AG09319 (cell line): Measurements from ENCODE around the gene RBP5.

Experiments used
- DNase-seq: peaks from one replicate; pipeline ENCODE4 v3.0.0-alpha.2; 2010; ENCODE audit warnings: low read depth; ENCODE audit errors: extremely low read depth
- CTCF ChIP-seq: IDR thresholded peaks from 2 replicates; pipeline ENCODE4 v1.5.1; 2011; ENCODE audit warnings: low read depth, mild to moderate bottlenecking, inconsistent platforms, low read length, moderate library complexity

RBP5 gene

GRCh38 chr12:7128681-7129286 lies at the start of gene RBP5:
Gene RBP5 (minus strand): TSS chr12:7128889. CDS start chr12:7128775, 114 bp downstream.
- TF ChIP-seq CTCF, result no peak
- DNase-seq, result no peak

DNA sequence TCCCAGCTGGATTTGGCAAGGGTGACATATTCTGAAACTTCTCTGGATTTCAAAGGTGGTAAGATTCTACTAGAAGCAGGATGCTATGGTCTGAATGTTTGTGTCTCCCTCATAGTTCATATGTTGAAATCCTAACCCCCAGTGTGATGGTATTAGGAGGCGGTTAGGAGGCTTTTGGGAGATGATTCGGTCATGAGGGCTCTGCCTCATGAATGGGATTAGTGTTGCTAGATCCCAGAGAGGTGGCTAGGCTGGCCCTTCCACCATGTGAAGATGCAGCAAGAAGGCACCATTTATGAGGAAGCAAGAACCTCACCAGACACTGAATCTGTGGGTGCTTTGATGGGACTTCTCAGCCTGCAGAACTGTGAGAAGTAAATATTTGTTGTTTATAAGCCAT lies 49.8 kb upstream of the RBP5 start:
- DNase-seq, result no peak
- TF ChIP-seq CTCF, result no peak

GRCh38 chr12:7176595-7176994 lies 47.9 kb upstream of the RBP5 start:
- no peak for TF ChIP-seq CTCF
- DNase-seq, result no peak

GRCh38 chr12:7175493-7175892 lies 46.8 kb upstream of the RBP5 start:
- DNase-seq, result no peak
- TF ChIP-seq CTCF, result no peak

DNA sequence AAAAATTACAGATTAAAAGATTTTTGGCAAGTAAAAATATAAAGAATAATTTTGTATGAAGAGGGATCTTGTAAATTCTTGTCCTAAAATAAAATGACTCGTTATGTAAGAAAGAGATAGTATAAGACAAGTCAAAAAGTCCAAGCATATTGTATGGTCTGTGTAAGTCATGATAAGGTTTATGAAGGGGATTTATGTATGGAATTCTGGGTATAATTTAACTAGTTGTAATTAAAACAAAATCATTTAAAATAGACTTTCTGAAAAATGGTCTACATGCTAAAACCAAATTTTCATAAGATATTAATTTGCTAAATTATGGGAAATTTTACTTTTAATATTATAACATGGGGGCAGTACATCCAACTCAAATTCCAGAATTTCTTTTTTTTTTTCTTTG lies 43.2 kb upstream of the RBP5 start:
- DNase-seq, result no peak
- TF ChIP-seq CTCF, result no peak

- no peak for TF ChIP-seq CTCF
- no peak for DNase-seq
These were observed 41.3 kb upstream of the RBP5 start for GRCh38 chr12:7169951-7170350.

- no peak for DNase-seq
- peak; percentile 46 for TF ChIP-seq CTCF
These were observed 34.0 kb upstream of the RBP5 start for GRCh38 chr12:7162691-7163114.
